NB4 (cell line): Measurements from ENCODE around the gene ATP4B.

Experiments used
- DNase-seq: peaks from one replicate; pipeline ENCODE4 v3.0.0; 2010; ENCODE audit warnings: low read depth
- H3K4me3 ChIP-seq: one replicate; pipeline ENCODE4 v1.5.1; 2011; ENCODE audit warnings: mild to moderate bottlenecking, low read depth, low read length, moderate library complexity
- MYC ChIP-seq: IDR thresholded peaks from 2 replicates; pipeline ENCODE4 v1.6.1; 2011; ENCODE audit warnings: low read depth, low read length
- POLR2A ChIP-seq: IDR thresholded peaks from 2 replicates; pipeline ENCODE4 v1.6.1; 2011; ENCODE audit warnings: mild to moderate bottlenecking; ENCODE audit not compliant: insufficient read length; ENCODE audit errors: extremely low read depth
- TF ChIP-seq, protein P1 (sequence below): IDR thresholded peaks from 2 replicates; pipeline ENCODE4 v1.6.1; 2011; ENCODE audit warnings: low read depth, low read length
- TF ChIP-seq, protein P2 (sequence below): IDR thresholded peaks from one replicate; pipeline ENCODE4 v1.5.1; 2012; ENCODE audit warnings: low read depth, low read length

Gene ATP4B

DNA sequence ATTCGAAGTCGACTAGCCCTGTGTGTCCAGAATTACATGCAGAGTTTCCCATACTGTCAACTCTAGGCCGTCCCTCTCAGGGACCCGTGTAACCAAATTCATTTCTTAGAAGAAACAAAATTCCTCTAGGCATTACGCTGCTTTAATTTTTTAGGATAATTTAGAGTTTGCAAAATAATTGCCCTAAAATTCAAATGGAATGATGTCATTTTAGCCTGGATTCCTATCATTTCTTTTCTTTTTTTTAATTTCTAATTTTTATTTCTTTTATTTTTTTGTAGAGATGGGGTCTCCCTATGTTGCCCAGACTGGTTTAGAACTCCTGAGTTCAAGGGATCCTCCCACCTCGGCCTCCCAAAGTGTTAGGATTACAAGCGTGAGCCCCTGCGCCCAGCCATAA lies 1.3 kb upstream of the ATP4B start:
- H3K4me3 ChIP-seq: no peak overlapping the region
- no peak for DNase-seq
- TF ChIP-seq, protein P1, sequence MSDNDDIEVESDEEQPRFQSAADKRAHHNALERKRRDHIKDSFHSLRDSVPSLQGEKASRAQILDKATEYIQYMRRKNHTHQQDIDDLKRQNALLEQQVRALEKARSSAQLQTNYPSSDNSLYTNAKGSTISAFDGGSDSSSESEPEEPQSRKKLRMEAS: no peak
- TF ChIP-seq MYC (no peak), POLR2A (no peak)
- TF ChIP-seq, protein P2, sequence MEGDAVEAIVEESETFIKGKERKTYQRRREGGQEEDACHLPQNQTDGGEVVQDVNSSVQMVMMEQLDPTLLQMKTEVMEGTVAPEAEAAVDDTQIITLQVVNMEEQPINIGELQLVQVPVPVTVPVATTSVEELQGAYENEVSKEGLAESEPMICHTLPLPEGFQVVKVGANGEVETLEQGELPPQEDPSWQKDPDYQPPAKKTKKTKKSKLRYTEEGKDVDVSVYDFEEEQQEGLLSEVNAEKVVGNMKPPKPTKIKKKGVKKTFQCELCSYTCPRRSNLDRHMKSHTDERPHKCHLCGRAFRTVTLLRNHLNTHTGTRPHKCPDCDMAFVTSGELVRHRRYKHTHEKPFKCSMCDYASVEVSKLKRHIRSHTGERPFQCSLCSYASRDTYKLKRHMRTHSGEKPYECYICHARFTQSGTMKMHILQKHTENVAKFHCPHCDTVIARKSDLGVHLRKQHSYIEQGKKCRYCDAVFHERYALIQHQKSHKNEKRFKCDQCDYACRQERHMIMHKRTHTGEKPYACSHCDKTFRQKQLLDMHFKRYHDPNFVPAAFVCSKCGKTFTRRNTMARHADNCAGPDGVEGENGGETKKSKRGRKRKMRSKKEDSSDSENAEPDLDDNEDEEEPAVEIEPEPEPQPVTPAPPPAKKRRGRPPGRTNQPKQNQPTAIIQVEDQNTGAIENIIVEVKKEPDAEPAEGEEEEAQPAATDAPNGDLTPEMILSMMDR: no peak

DNA sequence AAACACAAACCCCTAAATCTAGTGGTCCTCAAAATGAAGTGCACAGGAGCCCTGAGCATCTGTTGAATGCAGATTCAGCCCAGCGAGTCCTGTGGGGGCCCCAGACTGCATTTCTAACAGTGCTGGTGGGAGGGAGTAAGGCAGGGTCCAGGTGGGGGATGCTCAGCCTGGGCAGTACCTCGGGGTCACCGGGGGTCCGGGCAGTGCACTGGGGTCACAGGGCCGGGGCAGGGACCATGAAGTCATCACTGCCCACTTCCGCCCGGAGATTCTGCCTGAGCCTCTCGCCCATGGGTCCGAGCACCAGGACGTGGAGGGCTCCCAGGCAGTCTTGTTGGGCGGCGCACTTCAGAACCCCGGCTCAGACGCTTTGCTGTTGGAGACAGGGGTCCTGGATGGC lies 838 bp upstream of the ATP4B start:
- H3K4me3 ChIP-seq: no peak overlapping the region

DNA sequence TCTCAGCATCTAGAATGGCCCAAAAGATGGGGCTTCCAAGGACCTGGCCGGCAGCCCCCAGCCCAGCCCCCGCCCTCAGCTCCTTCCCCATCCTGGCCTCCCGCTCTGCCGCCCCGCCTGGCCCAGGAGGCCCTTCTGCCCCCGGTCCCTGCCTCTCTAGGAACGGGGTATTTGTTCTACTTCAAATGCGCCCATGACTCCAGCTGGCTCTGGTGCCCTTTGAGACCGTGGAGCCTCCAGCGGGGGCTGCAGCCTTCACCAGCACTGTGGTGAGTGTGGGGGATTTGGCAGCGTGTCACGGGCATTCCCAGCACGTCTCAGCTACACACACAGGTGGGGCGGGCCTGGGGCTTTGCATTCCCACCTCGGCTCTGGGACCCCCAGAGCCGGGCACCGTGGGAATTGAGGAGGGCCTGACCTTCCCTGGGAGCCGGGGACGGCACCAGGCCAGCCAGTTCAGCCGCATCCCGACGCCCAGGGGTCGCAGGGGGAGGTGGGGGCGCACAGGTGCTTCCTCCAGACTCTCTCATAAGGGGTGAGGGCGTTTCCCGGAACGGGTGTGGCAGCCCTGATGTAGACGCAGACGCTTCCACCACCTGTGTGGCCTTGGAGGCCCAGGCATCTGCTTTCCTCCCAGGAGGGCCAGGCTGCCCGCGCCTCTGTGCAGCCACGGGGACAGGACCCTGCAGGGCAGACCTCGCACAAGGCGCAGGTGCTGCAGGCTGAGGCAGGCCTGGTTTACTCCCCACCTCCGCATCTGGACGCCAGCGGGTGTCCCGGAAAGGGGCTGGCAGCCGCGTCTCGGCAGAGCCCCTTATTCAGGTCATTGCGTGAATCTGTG lies 947 bp downstream of the ATP4B start:
- H3K4me3 ChIP-seq: no peak overlapping the region
- no peak for DNase-seq
- TF ChIP-seq, protein P1: no peak
- TF ChIP-seq, protein P2: no peak
- TF ChIP-seq POLR2A (no peak), MYC (no peak)

More for the DNA sequence above, 838 bp upstream of the ATP4B start:
- TF ChIP-seq, protein P1: no peak
- TF ChIP-seq, protein P2: no peak
- TF ChIP-seq POLR2A (no peak), MYC (no peak)
- no peak for DNase-seq

DNA sequence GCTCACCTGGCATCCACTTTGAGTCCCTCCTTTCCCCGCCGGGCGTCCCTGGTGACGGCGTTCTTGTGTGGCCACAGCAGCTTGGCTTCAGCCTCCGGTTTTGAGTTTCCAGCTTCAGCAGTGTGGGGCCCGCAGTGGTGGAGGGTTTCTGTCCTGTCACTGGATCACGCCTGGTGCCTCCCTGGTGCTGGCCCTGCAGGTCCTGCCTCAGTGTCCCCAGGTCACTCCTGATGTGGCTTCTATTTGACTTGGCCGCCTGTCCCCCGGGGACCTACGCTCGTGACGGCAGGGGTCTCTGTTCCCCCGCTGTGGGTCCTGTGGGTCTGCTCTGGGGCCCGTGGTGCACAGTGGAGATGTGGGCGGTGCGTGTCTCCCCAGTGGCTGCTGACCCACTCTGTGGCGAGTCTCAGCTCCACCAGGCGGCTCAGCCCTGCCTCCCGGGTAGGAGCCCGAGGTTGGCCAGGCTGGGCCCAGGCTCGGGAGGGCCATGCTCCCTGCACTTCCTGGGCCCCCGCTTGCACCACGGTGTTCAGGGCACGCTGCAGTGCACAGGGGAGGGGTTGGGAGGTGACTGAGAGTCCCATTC lies 1.9 kb downstream of the ATP4B start:
- DNase-seq: no peak
- no peak for TF ChIP-seq MYC
- TF ChIP-seq, protein P1: no peak
- TF ChIP-seq POLR2A: no peak
- TF ChIP-seq, protein P2: no peak
- H3K4me3 ChIP-seq: no peak overlapping the region

DNA sequence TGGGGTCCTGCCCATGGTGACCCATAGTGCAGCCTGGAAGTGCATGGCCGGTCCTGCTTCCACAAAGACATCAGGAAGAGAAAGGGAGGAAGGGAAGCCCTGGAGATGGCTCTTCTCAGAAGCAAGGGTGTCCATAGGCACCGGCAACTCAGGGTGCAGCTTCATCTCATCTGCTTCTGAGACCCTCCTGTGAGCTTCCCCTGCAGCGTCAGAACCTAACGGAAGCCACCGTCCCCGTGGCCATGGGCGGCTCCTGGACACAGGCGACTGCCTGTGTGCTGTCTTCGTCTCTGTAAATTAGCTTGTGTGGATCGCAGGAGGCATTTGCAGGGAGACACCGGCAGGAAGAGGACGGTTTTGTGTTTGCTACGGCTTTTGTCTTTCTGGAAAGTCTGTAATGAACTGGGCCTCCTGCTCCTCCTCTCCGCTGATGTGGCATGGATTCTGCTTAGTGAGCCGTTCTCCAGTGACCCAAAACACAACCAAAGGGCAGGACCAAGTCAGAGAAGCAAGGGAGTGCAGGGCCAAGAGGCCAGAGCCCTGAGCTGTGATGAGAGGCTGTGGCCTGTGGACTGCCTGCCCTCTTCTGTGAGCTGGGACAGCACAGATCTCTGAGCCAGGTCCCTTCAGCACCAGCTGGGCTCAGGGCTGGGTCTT lies 2.5 kb downstream of the ATP4B start:
- TF ChIP-seq, protein P1: no peak
- TF ChIP-seq POLR2A (no peak), MYC (no peak)
- TF ChIP-seq, protein P2: no peak
- DNase-seq: no peak
- no peak overlapping the region for H3K4me3 ChIP-seq
